ENCODE measurements around the gene PDE6H.

PDE6H gene

DNA sequence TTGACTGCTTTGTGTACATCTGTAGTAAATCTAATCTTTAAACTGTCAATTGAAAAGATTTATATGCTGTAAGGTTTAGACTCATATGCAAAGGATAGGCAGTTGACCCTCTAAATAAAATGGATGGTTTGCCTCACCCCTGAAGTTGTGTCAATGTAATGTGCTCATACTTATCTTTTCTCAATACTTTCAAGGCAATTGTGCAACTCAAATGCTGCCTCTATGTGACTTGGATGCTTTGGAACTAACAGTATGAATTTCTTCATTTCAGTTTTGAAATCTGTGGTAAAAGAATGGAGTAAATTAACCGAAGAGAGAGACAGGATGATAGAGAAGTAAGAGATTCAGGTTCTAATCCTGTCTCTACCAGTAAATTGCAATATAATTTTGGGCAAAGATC, 9.7 kb downstream of the PDE6H start:
- Histone ChIP-seq H3K9me3 (replicated peaks; ENCODE audit: insufficient read depth, low read length) (no peaks in the 10 kb centered on the region), H3K79me2 (ENCODE audit: low read length) (no peaks in the 10 kb centered on the region), H3K4me3 (ENCODE audit: low read length) (no peak overlapping the region), H3K36me3 (replicated peaks; ENCODE audit: insufficient read depth, low read length) (no peaks in the 10 kb centered on the region), H3K4me1 (ENCODE audit: low read length) (peaks cover 12% of the 10 kb centered on the region), H3K9me2 (replicated peaks; ENCODE audit: insufficient read depth, low read length) (no peaks in the 10 kb centered on the region), H3F3A (ENCODE audit: insufficient read depth, low read length) (no peaks in the 10 kb centered on the region), H3K27me3 (replicated peaks; ENCODE audit: insufficient read depth, low read length) (no peaks in the 10 kb centered on the region), H2AFZ (ENCODE audit: low read length) (peak overlapping the region; percentile 13), H3K9ac (ENCODE audit: low read length) (no peak overlapping the region), H3K4me2 (ENCODE audit: low read depth, low read length) (peak overlapping the region; percentile 10), H4K20me1 (ENCODE audit: insufficient read depth, low read length) (no peaks in the 10 kb centered on the region), H3K27ac (ENCODE audit: low read length) (peak overlapping the region; percentile 13; the same call in 1 of the 2 replicates)
- TF ChIP-seq, protein P1, sequence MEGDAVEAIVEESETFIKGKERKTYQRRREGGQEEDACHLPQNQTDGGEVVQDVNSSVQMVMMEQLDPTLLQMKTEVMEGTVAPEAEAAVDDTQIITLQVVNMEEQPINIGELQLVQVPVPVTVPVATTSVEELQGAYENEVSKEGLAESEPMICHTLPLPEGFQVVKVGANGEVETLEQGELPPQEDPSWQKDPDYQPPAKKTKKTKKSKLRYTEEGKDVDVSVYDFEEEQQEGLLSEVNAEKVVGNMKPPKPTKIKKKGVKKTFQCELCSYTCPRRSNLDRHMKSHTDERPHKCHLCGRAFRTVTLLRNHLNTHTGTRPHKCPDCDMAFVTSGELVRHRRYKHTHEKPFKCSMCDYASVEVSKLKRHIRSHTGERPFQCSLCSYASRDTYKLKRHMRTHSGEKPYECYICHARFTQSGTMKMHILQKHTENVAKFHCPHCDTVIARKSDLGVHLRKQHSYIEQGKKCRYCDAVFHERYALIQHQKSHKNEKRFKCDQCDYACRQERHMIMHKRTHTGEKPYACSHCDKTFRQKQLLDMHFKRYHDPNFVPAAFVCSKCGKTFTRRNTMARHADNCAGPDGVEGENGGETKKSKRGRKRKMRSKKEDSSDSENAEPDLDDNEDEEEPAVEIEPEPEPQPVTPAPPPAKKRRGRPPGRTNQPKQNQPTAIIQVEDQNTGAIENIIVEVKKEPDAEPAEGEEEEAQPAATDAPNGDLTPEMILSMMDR (IDR thresholded peaks at IDR 0.05; ENCODE audit: low read length) = no peak
- TF ChIP-seq EZH2 (optimal IDR thresholded peaks at IDR 0.05; ENCODE audit: low read depth, low read length) (no peak), EZH2phosphoT487 (IDR thresholded peaks at IDR 0.05; ENCODE audit: low read length) (no peak)
- DNase-seq = no peak

DNA sequence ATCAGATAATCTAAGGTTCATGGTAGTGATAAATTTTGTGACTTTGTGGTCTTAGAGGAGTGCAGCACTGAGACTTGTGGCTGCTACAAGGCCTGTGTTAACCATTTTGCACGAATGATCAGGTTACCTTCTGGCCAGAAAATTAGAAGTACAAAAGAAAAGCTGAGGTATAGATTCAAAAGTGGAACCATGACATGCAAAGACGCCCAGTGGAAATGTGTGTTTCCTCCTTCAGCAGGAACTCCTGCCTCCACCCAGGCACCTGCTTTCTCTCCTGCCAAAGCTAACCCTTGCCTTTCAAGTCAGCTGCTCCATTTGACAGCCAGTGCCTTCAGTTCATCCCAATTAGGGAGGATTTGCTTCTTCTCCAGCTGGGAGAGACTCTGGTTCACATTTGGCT, 10.1 kb downstream of the PDE6H start:
- Histone ChIP-seq H3K9me2 (replicated peaks; ENCODE audit: insufficient read depth, low read length) (no peaks in the 10 kb centered on the region), H3K9me3 (replicated peaks; ENCODE audit: insufficient read depth, low read length) (no peaks in the 10 kb centered on the region), H3K27me3 (replicated peaks; ENCODE audit: insufficient read depth, low read length) (no peaks in the 10 kb centered on the region), H3F3A (ENCODE audit: insufficient read depth, low read length) (no peaks in the 10 kb centered on the region), H3K4me3 (ENCODE audit: low read length) (no peak overlapping the region), H3K79me2 (ENCODE audit: low read length) (no peaks in the 10 kb centered on the region), H3K27ac (ENCODE audit: low read length) (peak overlapping the region; percentile 13; the same call in 1 of the 2 replicates), H3K36me3 (replicated peaks; ENCODE audit: insufficient read depth, low read length) (no peaks in the 10 kb centered on the region), H3K9ac (ENCODE audit: low read length) (no peak overlapping the region), H3K4me1 (ENCODE audit: low read length) (peaks cover 16% of the 10 kb centered on the region), H2AFZ (ENCODE audit: low read length) (peak overlapping the region; percentile 13), H3K4me2 (ENCODE audit: low read depth, low read length) (peak overlapping the region; percentile 10), H4K20me1 (ENCODE audit: insufficient read depth, low read length) (no peaks in the 10 kb centered on the region)
- TF ChIP-seq EZH2phosphoT487 (IDR thresholded peaks at IDR 0.05; ENCODE audit: low read length) (no peak), EZH2 (optimal IDR thresholded peaks at IDR 0.05; ENCODE audit: low read depth, low read length) (no peak)
- TF ChIP-seq, protein P1 (IDR thresholded peaks at IDR 0.05; ENCODE audit: low read length) = no peak
- peak; percentile 50 for DNase-seq

DNA sequence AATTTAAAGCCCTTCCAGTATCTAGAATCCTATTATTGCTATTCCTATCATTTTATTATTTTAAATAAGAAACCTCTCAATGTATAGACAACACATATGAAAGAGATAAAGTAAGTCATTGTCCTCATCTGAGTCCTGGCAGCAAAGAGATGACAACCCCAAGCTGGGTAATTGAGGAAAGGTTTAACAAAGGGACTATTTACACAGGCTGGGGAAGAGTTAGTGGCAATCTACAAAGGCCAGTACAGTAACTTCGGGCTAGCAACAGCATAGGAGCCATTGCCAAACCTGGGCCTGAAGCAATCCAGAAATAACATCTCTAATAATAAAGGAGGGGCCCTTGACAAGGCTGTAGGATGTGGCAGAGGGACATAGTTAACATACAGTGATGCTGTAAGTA, 11.2 kb downstream of the PDE6H start:
- no peaks in the 10 kb centered on the region for H4K20me1 ChIP-seq (ENCODE audit: insufficient read depth, low read length)
- H3K27me3 ChIP-seq (replicated peaks; ENCODE audit: insufficient read depth, low read length) = no peaks in the 10 kb centered on the region
- H3K9me3 ChIP-seq (replicated peaks; ENCODE audit: insufficient read depth, low read length) = no peaks in the 10 kb centered on the region
- no peak for TF ChIP-seq EZH2 (optimal IDR thresholded peaks at IDR 0.05; ENCODE audit: low read depth, low read length)
- TF ChIP-seq, protein P1 (IDR thresholded peaks at IDR 0.05; ENCODE audit: low read length) = no peak
- no peak overlapping the region for H3K27ac ChIP-seq (ENCODE audit: low read length)
- no peak for DNase-seq
- no peaks in the 10 kb centered on the region for H3K36me3 ChIP-seq (replicated peaks; ENCODE audit: insufficient read depth, low read length)
- H3K4me2 ChIP-seq (ENCODE audit: low read depth, low read length) = no peak overlapping the region
- H3K9me2 ChIP-seq (replicated peaks; ENCODE audit: insufficient read depth, low read length) = no peaks in the 10 kb centered on the region
- no peak overlapping the region for H3K9ac ChIP-seq (ENCODE audit: low read length)
- no peak overlapping the region for H3K4me3 ChIP-seq (ENCODE audit: low read length)
- no peaks in the 10 kb centered on the region for H3F3A ChIP-seq (ENCODE audit: insufficient read depth, low read length)
- H3K4me1 ChIP-seq (ENCODE audit: low read length) = peaks cover 25% of the 10 kb centered on the region
- H2AFZ ChIP-seq (ENCODE audit: low read length) = no peak overlapping the region
- no peaks in the 10 kb centered on the region for H3K79me2 ChIP-seq (ENCODE audit: low read length)

All from MM.1S (cell line).